ENCODE results near the gene CDH8.

DNA sequence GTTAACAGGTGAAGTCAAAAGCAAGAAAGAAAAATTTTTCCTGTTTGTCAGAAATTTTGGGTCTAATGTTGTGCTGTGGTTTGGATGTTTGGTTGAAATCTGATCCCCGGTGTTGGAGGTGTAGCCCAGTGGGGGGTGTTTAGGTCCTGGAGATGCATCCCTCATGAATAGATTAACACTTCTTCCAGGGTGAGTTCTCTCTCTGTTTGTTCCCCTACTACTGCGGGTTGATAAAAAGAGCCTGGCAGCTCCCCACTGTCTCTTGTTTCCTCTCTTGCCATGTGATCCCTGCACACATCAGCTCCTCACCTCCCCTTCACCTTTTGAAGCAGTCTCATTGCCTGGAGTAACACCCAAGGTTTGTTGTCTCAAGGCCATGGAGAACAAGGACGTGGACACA is 14.6 kb upstream of the CDH8 start:
- TF ChIP-seq POLR2A (IDR thresholded peaks at IDR 0.05; ENCODE audit: low read depth, low read length) (no peak), POLR2AphosphoS5 (IDR thresholded peaks at IDR 0.05; ENCODE audit: low read depth, low read length) (no peak)
